ENCODE measurements around the gene MRPS18B. TPM values are rescaled to one million over a fixed set of nuclear protein-coding genes. Genes with fewer than 3 reads are reported as not detected.

MRPS18B gene
- total RNA-seq, 4 donors from 2014 or later = 45.1 to 62.8 (median 48.2) TPM

DNA sequence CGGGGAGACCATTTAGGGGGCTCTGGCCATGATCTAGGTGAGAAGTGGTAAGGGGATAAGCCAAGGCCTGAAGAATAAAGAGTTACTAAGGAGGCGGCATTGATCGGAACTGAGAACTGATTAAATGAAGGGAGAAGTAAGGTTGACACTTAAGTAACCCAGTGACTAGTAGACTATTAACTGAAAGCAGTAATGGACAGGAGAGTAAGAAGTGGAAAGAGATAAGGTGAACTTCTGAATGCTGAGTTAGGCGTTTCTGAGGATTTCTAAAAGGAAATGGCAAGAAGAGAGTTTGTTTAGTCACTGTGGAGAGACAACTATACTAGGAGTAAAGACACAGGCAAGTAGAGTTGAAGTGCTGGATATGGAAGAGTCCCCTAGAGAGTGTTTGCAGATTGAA lies 44.5 kb upstream of the MRPS18B start:
- TF ChIP-seq, protein P1, sequence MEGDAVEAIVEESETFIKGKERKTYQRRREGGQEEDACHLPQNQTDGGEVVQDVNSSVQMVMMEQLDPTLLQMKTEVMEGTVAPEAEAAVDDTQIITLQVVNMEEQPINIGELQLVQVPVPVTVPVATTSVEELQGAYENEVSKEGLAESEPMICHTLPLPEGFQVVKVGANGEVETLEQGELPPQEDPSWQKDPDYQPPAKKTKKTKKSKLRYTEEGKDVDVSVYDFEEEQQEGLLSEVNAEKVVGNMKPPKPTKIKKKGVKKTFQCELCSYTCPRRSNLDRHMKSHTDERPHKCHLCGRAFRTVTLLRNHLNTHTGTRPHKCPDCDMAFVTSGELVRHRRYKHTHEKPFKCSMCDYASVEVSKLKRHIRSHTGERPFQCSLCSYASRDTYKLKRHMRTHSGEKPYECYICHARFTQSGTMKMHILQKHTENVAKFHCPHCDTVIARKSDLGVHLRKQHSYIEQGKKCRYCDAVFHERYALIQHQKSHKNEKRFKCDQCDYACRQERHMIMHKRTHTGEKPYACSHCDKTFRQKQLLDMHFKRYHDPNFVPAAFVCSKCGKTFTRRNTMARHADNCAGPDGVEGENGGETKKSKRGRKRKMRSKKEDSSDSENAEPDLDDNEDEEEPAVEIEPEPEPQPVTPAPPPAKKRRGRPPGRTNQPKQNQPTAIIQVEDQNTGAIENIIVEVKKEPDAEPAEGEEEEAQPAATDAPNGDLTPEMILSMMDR (IDR thresholded peaks at IDR 0.05; ENCODE audit: low read depth) = no peak

DNA sequence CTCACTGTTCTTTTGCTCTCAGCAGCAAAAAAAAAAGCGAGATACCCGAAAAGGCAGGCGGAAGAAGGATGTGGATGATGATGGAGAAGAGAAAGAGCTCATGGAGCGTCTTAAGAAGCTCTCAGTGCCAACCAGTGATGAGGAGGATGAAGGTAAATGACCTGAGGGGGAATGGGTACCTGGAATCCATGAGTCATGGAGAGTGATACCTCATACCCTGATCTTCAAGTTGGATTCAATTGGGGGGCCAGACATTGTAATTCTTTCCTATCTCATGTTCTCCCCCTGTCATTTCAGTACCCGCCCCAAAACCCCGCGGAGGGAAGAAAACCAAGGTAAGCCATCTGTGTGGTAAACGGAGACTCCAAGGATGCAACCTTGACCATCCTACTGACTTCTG lies 39.6 kb upstream of the MRPS18B start:
- TF ChIP-seq, protein P1 (IDR thresholded peaks at IDR 0.05; ENCODE audit: low read depth) = no peak

DNA sequence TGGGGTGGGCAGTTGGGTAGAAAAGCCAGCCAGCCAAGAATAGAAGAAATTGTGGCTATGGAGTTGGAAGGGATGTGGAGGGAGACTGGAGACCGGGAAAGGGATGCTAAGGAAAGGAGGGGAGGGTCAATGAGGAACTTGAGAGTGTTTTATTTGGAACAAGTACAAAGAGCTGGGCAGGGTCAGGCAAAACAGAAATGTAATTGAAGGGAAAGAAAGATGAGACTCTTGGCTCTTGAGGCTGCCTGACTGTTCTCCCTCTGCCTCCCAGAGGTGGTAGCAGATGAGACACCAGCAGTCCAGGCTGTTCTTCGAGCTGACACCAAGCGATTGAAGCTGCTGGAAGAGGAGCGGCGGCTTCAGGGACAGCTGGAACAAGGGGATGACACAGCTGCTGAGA lies 33.7 kb upstream of the MRPS18B start:
- TF ChIP-seq, protein P1 (IDR thresholded peaks at IDR 0.05; ENCODE audit: low read depth) = no peak

DNA sequence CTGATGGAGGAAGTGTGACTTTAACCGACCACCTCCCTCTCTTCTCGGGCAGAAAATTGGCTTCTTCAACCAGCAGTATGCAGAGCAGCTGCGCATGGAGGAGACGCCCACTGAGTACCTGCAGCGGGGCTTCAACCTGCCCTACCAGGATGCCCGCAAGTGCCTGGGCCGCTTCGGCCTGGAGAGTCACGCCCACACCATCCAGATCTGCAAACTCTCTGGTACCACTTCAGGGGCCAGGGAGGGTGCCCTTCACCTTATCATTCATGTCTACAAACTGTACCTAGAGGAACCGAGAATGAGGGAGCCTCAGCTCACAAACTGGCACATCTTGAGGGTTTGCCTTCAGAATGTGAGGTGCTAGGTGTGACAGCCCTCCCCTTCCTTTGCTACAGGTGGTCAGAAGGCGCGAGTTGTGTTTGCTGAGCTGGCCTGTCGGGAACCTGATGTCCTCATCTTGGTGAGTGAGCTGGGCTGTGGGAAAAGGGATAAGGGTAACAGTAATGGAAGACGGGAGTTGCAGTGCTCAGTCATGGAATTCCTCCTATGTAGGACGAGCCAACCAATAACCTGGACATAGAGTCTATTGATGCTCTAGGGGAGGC lies 27.8 kb upstream of the MRPS18B start:
- TF ChIP-seq, protein P1 (IDR thresholded peaks at IDR 0.05; ENCODE audit: low read depth) = no peak

DNA sequence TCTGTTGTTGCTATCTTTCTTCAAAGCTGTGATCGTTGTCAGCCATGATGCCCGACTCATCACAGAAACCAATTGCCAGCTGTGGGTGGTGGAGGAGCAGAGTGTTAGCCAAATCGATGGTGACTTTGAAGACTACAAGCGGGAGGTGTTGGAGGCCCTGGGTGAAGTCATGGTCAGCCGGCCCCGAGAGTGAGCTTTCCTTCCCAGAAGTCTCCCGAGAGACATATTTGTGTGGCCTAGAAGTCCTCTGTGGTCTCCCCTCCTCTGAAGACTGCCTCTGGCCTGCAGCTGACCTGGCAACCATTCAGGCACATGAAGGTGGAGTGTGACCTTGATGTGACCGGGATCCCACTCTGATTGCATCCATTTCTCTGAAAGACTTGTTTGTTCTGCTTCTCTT lies 27.1 kb upstream of the MRPS18B start:
- TF ChIP-seq, protein P1 (IDR thresholded peaks at IDR 0.05; ENCODE audit: low read depth) = no peak

DNA sequence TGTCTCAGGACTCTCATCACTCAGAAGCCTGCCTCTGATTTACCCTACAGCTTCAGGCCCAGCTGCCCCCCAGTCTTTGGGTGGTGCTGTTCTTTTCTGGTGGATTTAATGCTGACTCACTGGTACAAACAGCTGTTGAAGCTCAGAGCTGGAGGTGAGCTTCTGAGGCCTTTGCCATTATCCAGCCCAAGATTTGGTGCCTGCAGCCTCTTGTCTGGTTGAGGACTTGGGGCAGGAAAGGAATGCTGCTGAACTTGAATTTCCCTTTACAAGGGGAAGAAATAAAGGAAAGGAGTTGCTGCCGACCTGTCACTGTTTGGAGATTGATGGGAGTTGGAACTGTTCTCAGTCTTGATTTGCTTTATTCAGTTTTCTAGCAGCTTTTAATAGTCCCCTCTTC lies 26.6 kb upstream of the MRPS18B start:
- TF ChIP-seq, protein P1 (IDR thresholded peaks at IDR 0.05; ENCODE audit: low read depth) = no peak

DNA sequence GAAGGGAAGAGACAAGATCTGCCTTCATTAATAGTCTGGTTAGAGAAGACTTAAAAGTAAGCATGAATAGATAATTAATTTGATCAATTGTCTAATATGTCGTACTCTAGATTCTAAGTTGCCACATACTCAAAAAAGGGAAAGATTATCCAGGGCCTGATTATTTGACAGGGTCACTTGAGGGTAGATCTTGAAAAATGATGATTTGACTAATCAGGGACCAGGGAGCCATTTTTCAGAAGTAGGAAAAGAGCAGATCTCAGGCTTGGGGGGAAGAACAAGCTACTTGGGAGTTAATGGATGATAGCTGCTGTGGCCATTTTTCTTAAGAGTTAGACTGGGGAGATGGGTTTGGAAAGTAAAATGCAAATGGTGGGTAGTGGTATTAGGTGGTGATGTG lies 25.4 kb upstream of the MRPS18B start:
- TF ChIP-seq, protein P1 (IDR thresholded peaks at IDR 0.05; ENCODE audit: low read depth) = no peak

Measured in subcutaneous adipose tissue (tissue), 4 donors.